Activated T-cell treated with anti-CD3 and anti-CD28 coated beads, Interleukin-2, amount 50 U/mL, for 72 hours (primary cell): ENCODE results near the gene LRRC8C. TPM values are rescaled to one million over a fixed set of nuclear protein-coding genes. Genes with fewer than 3 reads are reported as not detected.
"Not testable (repeated sequence)": the region's sequence is repeated elsewhere in the genome, so short reads cannot be mapped to it uniquely, and the experiment has no call there.

Source experiments
- ATAC-seq, 2 donors: fragments of 150-1000 bp; cut with Tn5 transposase; replicated peaks in 1 of 2; 2 replicates each; pipeline ENCODE4 v1.10.0; 2021; ENCODE audit warnings: moderate library complexity in 2 of 2, mild to moderate bottlenecking in 1 of 2
- DNase-seq, 2 donors: peaks; one replicate each; pipeline ENCODE4 v3.0.0; 2021 to 2022; ENCODE audit warnings: mixed read lengths in 1 of 2
- H3K27ac Mint-ChIP-seq: one replicate; pipeline ENCODE4 v1.8.0; 2022; ENCODE audit warnings: mild to moderate bottlenecking, moderate library complexity, mixed read lengths
- H3K27me3 Mint-ChIP-seq: one replicate; pipeline ENCODE4 v1.8.0; 2022; ENCODE audit warnings: low read depth, mixed read lengths
- H3K36me3 Mint-ChIP-seq, 2 donors: one replicate each; pipeline ENCODE4 v1.8.0; 2022; ENCODE audit warnings: mixed read lengths in 2 of 2, mild to moderate bottlenecking in 1 of 2; ENCODE audit not compliant: insufficient read depth in 2 of 2
- H3K4me1 Mint-ChIP-seq: one replicate; pipeline ENCODE4 v1.8.0; 2022; ENCODE audit warnings: low read depth, mixed read lengths
- H3K4me3 Mint-ChIP-seq, 2 donors: one replicate each; pipeline ENCODE4 v1.8.0; 2022; ENCODE audit warnings: mild to moderate bottlenecking in 2 of 2, mixed read lengths in 2 of 2, moderate library complexity in 2 of 2
- H3K9me3 Mint-ChIP-seq, 2 donors: one replicate each; pipeline ENCODE4 v1.8.0; 2022; ENCODE audit warnings: mixed read lengths in 2 of 2
- total RNA-seq, 2 donors: library from RNA; stranded (reverse); gene quantifications; one replicate each; pipeline ENCODE4 v1.2.3, GENCODE V29; 2022

Gene LRRC8C
- total RNA-seq = 10 to 100 TPM; 33.1 to 36.7 TPM

GRCh38 chr1:89632657-89633247 lies at the start of gene LRRC8C:
Gene LRRC8C, plus strand, starts transcription at chr1:89633120. Its CDS starts 53,354 bp downstream, at chr1:89686474.
- H3K9me3 Mint-ChIP-seq = no peaks in the 10 kb centered on the region
- DNase-seq = peak; percentile 89 to 93
- H3K4me3 Mint-ChIP-seq = peak within 1 kb of the TSS; percentile 95 to 96
- peak within 1 kb of the TSS; percentile 97 for H3K27ac Mint-ChIP-seq
- H3K36me3 Mint-ChIP-seq = peaks cover 9 to 22% of the 10 kb centered on the region in 2 donors
- peak; percentile 79 to 82 for ATAC-seq
- H3K4me1 Mint-ChIP-seq = peaks cover 84% of the 10 kb centered on the region
- no peaks in the 10 kb centered on the region for H3K27me3 Mint-ChIP-seq

- ATAC-seq (no peak), DNase-seq (no peak)
- H3K27me3 Mint-ChIP-seq = no peaks in the 10 kb centered on the region
- peak overlapping the region; percentile 35 for H3K27ac Mint-ChIP-seq
- H3K9me3 Mint-ChIP-seq = no peaks in the 10 kb centered on the region
- H3K4me1 Mint-ChIP-seq = peaks cover 79% of the 10 kb centered on the region
- H3K36me3 Mint-ChIP-seq = peaks cover 24 to 42% of the 10 kb centered on the region in 2 donors
- no peak overlapping the region for H3K4me3 Mint-ChIP-seq
Observed at GRCh38 chr1:89584211-89584610, 48.7 kb upstream of the LRRC8C start.

DNA sequence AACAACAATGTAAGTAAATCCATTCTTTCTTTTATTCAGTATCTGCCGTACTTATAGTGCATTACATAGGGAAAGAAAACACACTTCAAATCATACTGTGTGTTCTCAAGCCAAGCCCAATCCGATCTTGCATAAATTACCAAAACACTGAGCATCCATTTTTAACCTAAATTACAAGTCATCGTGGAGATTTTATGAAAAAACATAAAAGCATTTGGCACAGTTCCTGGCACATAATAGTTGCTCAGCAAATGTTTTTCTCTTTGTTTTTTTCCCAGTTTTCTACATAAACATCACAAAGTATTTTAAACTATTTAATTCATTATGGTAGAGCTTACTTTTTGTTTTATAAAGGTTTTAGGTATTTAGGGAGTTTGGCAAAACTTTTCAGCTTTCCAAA lies 48.1 kb upstream of the LRRC8C start:
- no peak overlapping the region for H3K4me3 Mint-ChIP-seq
- H3K27me3 Mint-ChIP-seq = no peaks in the 10 kb centered on the region
- H3K36me3 Mint-ChIP-seq = peaks cover 24 to 44% of the 10 kb centered on the region in 2 donors
- H3K9me3 Mint-ChIP-seq = no peaks in the 10 kb centered on the region
- DNase-seq (no peak), ATAC-seq (no peak)
- H3K27ac Mint-ChIP-seq = no peak overlapping the region
- H3K4me1 Mint-ChIP-seq = peaks cover 83% of the 10 kb centered on the region

DNA sequence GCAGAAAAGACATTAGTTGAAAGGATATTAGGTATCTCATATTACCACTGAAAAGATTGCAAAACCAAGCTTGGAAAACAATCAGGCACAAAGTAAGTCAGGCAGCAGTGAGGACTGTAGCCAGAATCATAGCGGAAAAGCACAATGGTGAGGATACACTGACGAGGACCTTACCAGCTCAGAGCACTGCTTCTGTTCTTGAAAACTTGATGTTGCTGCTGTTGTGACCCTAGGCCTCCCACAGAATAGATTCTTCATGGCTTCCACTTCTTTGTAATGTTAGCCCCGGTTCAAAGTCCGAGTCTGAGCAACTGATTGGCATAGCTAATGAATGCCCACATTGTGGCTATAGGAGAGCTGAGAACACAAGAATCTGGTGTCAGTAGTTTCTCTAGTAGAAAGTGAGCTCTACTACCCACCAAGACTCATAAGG lies 45.2 kb upstream of the LRRC8C start:
- Mint-ChIP-seq H3K36me3 (peaks cover 15 to 31% of the 10 kb centered on the region in 2 donors), H3K9me3 (no peaks in the 10 kb centered on the region), H3K27ac (peak overlapping the region; percentile 95), H3K4me3 (peak overlapping the region in 1 of 2 donors; percentile 33), H3K27me3 (no peaks in the 10 kb centered on the region), H3K4me1 (peaks cover 89% of the 10 kb centered on the region)
- ATAC-seq = no peak
- DNase-seq = no peak

DNA sequence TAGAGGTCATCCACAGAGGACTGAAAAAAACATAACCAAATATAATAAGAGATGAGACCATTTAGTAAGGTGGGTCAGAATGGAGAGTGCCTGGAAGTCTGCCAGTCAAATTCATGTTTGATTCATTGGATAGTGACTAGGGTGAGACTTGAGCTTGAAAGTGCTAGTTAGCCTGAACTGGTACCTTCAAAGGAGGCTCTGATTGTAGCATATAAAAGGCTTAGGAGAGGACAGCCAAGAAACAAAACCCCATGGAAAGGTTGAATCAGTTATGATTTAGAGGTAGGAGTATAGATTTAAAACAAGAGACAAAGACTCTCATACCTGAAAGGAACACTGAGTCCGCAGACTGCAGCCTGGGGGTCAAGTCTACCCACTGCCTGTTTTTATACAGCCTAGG lies 44.4 kb upstream of the LRRC8C start:
- Mint-ChIP-seq H3K4me1 (peaks cover 90% of the 10 kb centered on the region), H3K4me3 (peak overlapping the region; percentile 57 to 71), H3K9me3 (no peaks in the 10 kb centered on the region), H3K36me3 (peaks cover 12 to 26% of the 10 kb centered on the region in 2 donors), H3K27ac (peak overlapping the region; percentile 95), H3K27me3 (no peaks in the 10 kb centered on the region)
- DNase-seq (no peak), ATAC-seq (peak; percentile 33 to 41)

- H3K9me3 Mint-ChIP-seq = no peaks in the 10 kb centered on the region
- peak overlapping the region; percentile 82 for H3K27ac Mint-ChIP-seq
- H3K27me3 Mint-ChIP-seq = no peaks in the 10 kb centered on the region
- ATAC-seq = peak; percentile 53 to 61
- H3K4me1 Mint-ChIP-seq = peaks cover 89% of the 10 kb centered on the region
- H3K4me3 Mint-ChIP-seq = peak overlapping the region; percentile 33 to 49
- peaks cover 12 to 23% of the 10 kb centered on the region in 2 donors for H3K36me3 Mint-ChIP-seq
- no peak for DNase-seq
Observed at GRCh38 chr1:89589515-89589914, 43.4 kb upstream of the LRRC8C start.

DNA sequence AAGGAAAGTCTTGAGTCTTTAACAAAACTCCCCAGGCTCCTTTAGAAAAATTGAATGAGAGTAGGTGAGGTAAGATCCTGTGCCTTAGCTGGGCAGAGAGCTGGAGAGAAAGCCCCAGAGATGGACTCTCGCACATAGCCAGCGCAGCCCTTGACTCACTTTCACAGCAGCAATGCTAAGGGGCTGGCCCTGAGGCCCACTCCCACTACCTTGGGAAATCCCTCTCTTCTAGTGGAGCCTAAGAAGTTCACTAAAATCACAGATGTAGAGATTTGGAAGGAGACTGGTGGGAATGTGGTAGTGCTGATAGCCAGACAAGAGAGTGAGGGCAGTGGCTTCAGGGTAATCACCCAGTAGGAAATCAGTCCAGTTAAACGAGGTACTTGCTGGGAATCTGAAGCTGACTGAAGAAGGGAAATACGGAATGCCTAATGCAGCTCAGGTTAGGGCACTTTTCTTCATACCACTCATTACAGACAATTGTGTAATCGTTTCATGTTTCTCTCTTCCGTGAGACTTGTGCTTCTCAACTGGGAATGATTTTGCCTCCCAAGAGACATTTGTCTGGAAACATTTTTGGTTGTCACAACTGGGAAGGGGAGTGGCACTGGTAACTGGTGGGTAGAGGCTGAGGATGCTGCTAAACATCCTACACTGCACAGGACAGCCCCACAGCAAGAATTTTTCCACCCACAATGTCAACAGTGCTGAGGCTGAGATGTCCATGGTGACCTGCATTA lies 42.4 kb upstream of the LRRC8C start:
- DNase-seq (peak in 1 of 2 donors; percentile 19), ATAC-seq (peak; percentile 60 to 68)
- no peaks in the 10 kb centered on the region for H3K9me3 Mint-ChIP-seq
- peak overlapping the region; percentile 82 for H3K27ac Mint-ChIP-seq
- peaks cover 12 to 14% of the 10 kb centered on the region in 2 donors for H3K36me3 Mint-ChIP-seq
- no peaks in the 10 kb centered on the region for H3K27me3 Mint-ChIP-seq
- H3K4me3 Mint-ChIP-seq = peak overlapping the region; percentile 7 to 29
- H3K4me1 Mint-ChIP-seq = peaks cover 85% of the 10 kb centered on the region

- H3K4me1 Mint-ChIP-seq = peaks cover 88% of the 10 kb centered on the region
- H3K9me3 Mint-ChIP-seq, H3K27me3 Mint-ChIP-seq, ATAC-seq, DNase-seq: not testable (repeated sequence)
- H3K4me3 Mint-ChIP-seq = peak overlapping the region in 1 of 2 donors; percentile 23
- peak overlapping the region; percentile 91 for H3K27ac Mint-ChIP-seq
- H3K36me3 Mint-ChIP-seq = peaks cover 9 to 15% of the 10 kb centered on the region in 2 donors
Observed at GRCh38 chr1:89592861-89593302, 40.0 kb upstream of the LRRC8C start.

DNA sequence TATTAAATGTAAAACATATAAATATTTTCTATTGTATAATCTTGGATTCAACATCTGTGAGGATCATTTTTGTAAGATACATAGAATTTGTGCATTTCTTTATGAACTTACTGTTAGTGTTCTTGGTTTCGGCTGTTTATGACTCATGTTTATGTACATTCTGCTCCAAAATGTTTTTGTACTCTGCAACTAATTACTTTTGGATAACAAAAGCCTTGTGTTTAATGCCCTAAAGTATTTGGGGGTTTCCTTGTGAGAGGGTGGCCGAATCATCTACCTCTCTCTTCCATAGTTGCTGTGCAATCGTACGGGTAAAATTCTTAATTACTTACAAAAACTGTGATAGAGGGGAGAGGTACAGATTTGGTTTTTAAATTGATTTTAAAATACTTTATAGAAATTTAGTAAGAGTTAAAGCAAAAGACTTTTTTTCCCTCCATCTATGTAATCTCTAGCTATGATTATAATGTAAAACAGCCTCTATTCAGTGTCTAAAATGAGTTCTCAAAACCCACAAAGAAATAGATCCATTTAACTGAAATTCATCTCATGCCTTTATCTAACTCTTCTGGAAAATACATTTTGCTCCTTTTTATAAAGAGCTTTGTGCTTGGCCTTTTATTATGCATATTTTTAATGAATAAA lies 38.7 kb upstream of the LRRC8C start:
- Mint-ChIP-seq H3K27me3 (no peaks in the 10 kb centered on the region), H3K4me3 (no peak overlapping the region), H3K4me1 (peaks cover 88% of the 10 kb centered on the region), H3K27ac (peak overlapping the region; percentile 53), H3K36me3 (peaks cover 5 to 13% of the 10 kb centered on the region in 2 donors), H3K9me3 (no peaks in the 10 kb centered on the region)
- no peak for ATAC-seq
- no peak for DNase-seq

DNA sequence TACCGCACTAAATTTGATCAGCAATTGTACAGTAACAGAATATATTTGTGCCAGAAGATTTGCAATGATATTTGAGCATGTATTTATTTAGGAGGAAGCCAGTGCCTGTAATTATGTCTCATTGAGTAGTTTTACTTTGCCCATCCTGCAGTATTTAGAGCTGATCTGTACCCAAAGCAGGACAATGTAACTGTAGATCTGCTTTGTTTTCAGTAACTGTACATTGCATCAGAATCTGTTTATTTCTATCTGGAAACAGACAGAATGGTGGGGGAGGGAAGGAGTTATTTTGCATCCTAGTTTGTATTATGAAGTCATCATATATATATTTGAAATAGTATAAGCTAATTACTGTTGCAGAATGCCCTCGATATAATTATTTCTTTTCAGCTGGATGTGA lies 36.2 kb upstream of the LRRC8C start:
- no peaks in the 10 kb centered on the region for H3K9me3 Mint-ChIP-seq
- H3K4me1 Mint-ChIP-seq = peaks cover 88% of the 10 kb centered on the region
- ATAC-seq (no peak), DNase-seq (no peak)
- H3K4me3 Mint-ChIP-seq = no peak overlapping the region
- peak overlapping the region; percentile 72 for H3K27ac Mint-ChIP-seq
- no peaks in the 10 kb centered on the region for H3K27me3 Mint-ChIP-seq
- peaks cover 5 to 11% of the 10 kb centered on the region in 2 donors for H3K36me3 Mint-ChIP-seq

DNA sequence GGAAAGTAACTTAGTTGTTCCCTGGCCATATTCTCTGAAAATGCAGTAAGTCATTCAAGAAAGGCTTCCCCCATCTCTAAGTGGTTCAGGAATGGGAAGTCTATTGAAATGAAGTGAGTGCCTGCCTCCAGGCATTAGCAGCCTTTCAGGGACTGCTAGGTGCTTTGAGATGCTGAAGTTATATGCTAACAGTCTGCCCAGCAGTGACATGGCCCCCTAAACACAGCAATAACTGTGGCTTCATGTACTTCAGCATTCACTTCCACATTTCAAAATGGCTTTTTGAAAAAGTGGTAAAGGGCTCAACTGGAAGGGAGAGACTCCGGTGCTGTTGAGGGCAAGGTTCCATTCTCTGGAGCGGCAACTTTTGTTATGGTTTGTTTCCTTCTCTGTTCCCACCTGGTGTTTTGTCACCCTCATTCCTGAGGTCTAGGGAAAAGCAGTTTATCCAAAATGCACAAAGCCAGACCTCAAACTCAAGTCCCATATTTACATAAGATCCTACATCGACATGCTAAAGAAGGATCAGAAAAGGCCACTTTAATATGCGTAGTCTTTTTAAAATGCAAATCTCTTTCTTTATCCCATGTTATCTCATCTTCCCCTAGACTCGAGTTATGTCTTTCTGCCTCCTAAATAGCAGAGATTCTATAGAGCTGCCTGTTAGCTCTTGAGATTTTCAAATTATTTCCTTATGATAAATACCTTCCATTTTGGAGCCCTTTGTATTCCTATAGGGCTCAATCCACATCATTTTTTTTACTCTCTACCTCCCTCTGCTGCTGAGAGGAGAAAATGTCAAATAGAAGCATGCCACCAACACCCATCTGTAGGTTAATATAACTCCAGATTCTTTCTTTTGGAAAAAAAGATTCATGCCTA lies 34.2 kb upstream of the LRRC8C start:
- peaks cover 88% of the 10 kb centered on the region for H3K4me1 Mint-ChIP-seq
- peaks cover 1 to 3% of the 10 kb centered on the region in 2 donors for H3K36me3 Mint-ChIP-seq
- DNase-seq (no peak), ATAC-seq (no peak)
- H3K27me3 Mint-ChIP-seq = no peaks in the 10 kb centered on the region
- H3K9me3 Mint-ChIP-seq = no peaks in the 10 kb centered on the region
- H3K4me3 Mint-ChIP-seq = no peak overlapping the region
- H3K27ac Mint-ChIP-seq = peak overlapping the region; percentile 82

- no peak for DNase-seq
- H3K27me3 Mint-ChIP-seq = no peaks in the 10 kb centered on the region
- H3K4me3 Mint-ChIP-seq = no peak overlapping the region
- peak overlapping the region; percentile 62 for H3K27ac Mint-ChIP-seq
- peaks cover 0 to 3% of the 10 kb centered on the region in 2 donors for H3K36me3 Mint-ChIP-seq
- peaks cover 90% of the 10 kb centered on the region for H3K4me1 Mint-ChIP-seq
- no peaks in the 10 kb centered on the region for H3K9me3 Mint-ChIP-seq
- no peak for ATAC-seq
Observed at GRCh38 chr1:89599332-89599630, 33.6 kb upstream of the LRRC8C start.
